Measurements from ENCODE around the gene KCNQ1. TPM values are rescaled to one million over a fixed set of nuclear protein-coding genes. Genes with fewer than 3 reads are reported as not detected.

Gene KCNQ1
- total RNA-seq, 1 experiment from 2014 or later = 2.3 TPM

- Histone ChIP-seq H2BK20ac (ENCODE audit: low read depth, low read length, poor library complexity, severe bottlenecking) (no peak overlapping the region), H2BK12ac (ENCODE audit: insufficient read length, low read depth, low read length) (no peak overlapping the region), H3K27me3 (ENCODE audit: insufficient read depth, low read length) (peaks cover 7% of the 10 kb centered on the region; the same call in 1 of the 2 replicates), H3K4ac (ENCODE audit: low read depth, low read length) (no peak overlapping the region), H2BK120ac (ENCODE audit: low read depth, low read length, poor library complexity, severe bottlenecking) (no peak overlapping the region), H3K27ac (ENCODE audit: insufficient read length, low read depth, low read length) (no peak overlapping the region), H3T11ph (ENCODE audit: low read length) (no peak overlapping the region), H3K9me3 (ENCODE audit: control insufficient read depth, low read depth, low read length) (no peaks in the 10 kb centered on the region), H4K8ac (replicated peaks; ENCODE audit: insufficient read length, low read depth, low read length) (no peak overlapping the region), H3K23me2 (ENCODE audit: insufficient read length, low read depth, low read length, poor library complexity, severe bottlenecking) (no peaks in the 10 kb centered on the region), H2AK5ac (ENCODE audit: insufficient read length, low read length) (no peak overlapping the region), H2BK5ac (ENCODE audit: insufficient read length, low read length) (no peak overlapping the region), H3K9ac (ENCODE audit: extremely low read depth, insufficient read length, low read length) (no peak overlapping the region), H3K14ac (ENCODE audit: insufficient read depth, low read length) (no peak overlapping the region), H3K79me1 (ENCODE audit: insufficient read depth, low read depth, low read length, poor library complexity, severe bottlenecking) (no peaks in the 10 kb centered on the region), H3K79me2 (ENCODE audit: insufficient read depth, low read length) (no peaks in the 10 kb centered on the region), H2BK15ac (ENCODE audit: low read depth, low read length) (no peak overlapping the region), H4K91ac (ENCODE audit: insufficient read length, low read depth, low read length) (no peak overlapping the region), H4K20me1 (ENCODE audit: control insufficient read depth, insufficient read depth, insufficient read length) (no peaks in the 10 kb centered on the region), H3K23ac (ENCODE audit: insufficient read length, low read depth, low read length) (no peak overlapping the region), H3K56ac (ENCODE audit: insufficient read length, low read depth, low read length) (no peak overlapping the region), H4K5ac (ENCODE audit: insufficient read length, low read depth, low read length) (no peak overlapping the region), H3K18ac (ENCODE audit: insufficient read length, low read depth, low read length) (no peak overlapping the region), H3K4me2 (ENCODE audit: insufficient read depth, insufficient read length, low read length) (no peak overlapping the region), H2AFZ (ENCODE audit: low read length) (no peak overlapping the region), H3K4me1 (ENCODE audit: insufficient read depth, low read length) (no peaks in the 10 kb centered on the region; the same call in 1 of the 2 replicates)
- Mint-ChIP-seq H3K4me3 (no peak overlapping the region), H3K9me3 (peaks cover 3 to 9% of the 10 kb centered on the region in 2 experiments), H3K27ac (no peak overlapping the region), H3K36me3 (ENCODE audit: insufficient read depth in 1 of 3, low read depth in 3 of 3) (peaks cover 0 to 9% (median 3%) of the 10 kb centered on the region in 3 experiments; a peak in 3 of 7 replicates), H3K4me1 (peaks cover 11 to 20% of the 10 kb centered on the region in 2 experiments), H3K27me3 (ENCODE audit: low read depth) (peaks cover 80% of the 10 kb centered on the region)
- TF ChIP-seq CTCF (conservative IDR thresholded peaks at IDR 0.05) = no peak
- WGBS (ENCODE audit: extremely low coverage, insufficient read length, low lambda C conversion rate) = no CpG with 5 or more reads among the region's 17 CpGs
- no peak for DNase-seq
Measured at GRCh38 chr11:2558397-2558796, 113.6 kb downstream of the KCNQ1 start.

Data from H9 (cell line).